Gastroesophageal sphincter (tissue), 4 donors: Measurements from ENCODE around the gene EXOSC7. TPM values are rescaled to one million over a fixed set of nuclear protein-coding genes. Genes with fewer than 3 reads are reported as not detected.

ENCODE experiments used
- ATAC-seq: fragments of 150-250 bp; one replicate; pipeline ENCODE4 v1.9.1; 2016; ENCODE audit warnings: mild to moderate bottlenecking, moderate library complexity
- H3K27ac ChIP-seq, 4 donors: fragments of 200-600 bp; sonication (generic) in 3 of 4; 1 replicate in 3 of 4; 2 replicates in 1 of 4; pipeline ENCODE4 v1.5.1; 2016 to 2019
- H3K27me3 ChIP-seq: fragments of 200-600 bp; sonication (generic); one replicate; pipeline ENCODE4 v1.5.1; 2019
- H3K36me3 ChIP-seq, 2 donors: fragments of 200-600 bp; sonication (generic); one replicate each; pipeline ENCODE4 v1.5.1; 2019; ENCODE audit warnings: control low read depth in 1 of 2
- H3K4me1 ChIP-seq, 3 donors: fragments of 200-600 bp; sonication (generic); 1 replicate in 2 of 3; 2 replicates in 1 of 3; pipeline ENCODE4 v1.5.1; 2016 to 2019; ENCODE audit warnings: control low read depth in 2 of 3
- H3K4me3 ChIP-seq, 2 donors: fragments of 200-600 bp; sonication (generic); one replicate each; pipeline ENCODE4 v1.5.1; 2019; ENCODE audit warnings: mild to moderate bottlenecking in 1 of 2, moderate library complexity in 1 of 2
- H3K9me3 ChIP-seq, 3 donors: fragments of 200-600 bp; sonication (generic); one replicate each; pipeline ENCODE4 v1.5.1; 2017 to 2019; ENCODE audit warnings: control low read depth in 2 of 3
- EP300 ChIP-seq: sonication (generic); formaldehyde crosslinking; IDR thresholded peaks from one replicate; pipeline ENCODE4 v1.6.1; 2017; ENCODE audit warnings: antibody characterized with exemption, mild to moderate bottlenecking
- POLR2A ChIP-seq, 2 donors: fragments of 450-650 bp; IDR thresholded peaks; one replicate each; pipeline ENCODE4 v1.6.1; 2017; ENCODE audit warnings: antibody characterized with exemption in 2 of 2, mild to moderate bottlenecking in 2 of 2, moderate library complexity in 1 of 2
- POLR2AphosphoS5 ChIP-seq: sonication (generic); formaldehyde crosslinking; IDR thresholded peaks from one replicate; pipeline ENCODE4 v1.6.1; 2017; ENCODE audit warnings: antibody characterized with exemption
- WGBS, 2 donors: methylation state at CpG; one replicate each; pipeline ENCODE4 v1.1.5; 2018; ENCODE audit warnings: low coverage in 1 of 2; 5-methylcytosine and 5-hydroxymethylcytosine counted together
- total RNA-seq, 4 donors: library from RNA; depleted of rRNA; stranded (reverse); fragments of >200 nt; gene quantifications; one replicate each; pipeline ENCODE4 v1.1.0, GENCODE V29; 2016
- TF ChIP-seq, protein P1 (sequence below), 4 experiments: fragments of 200-600 bp in 2 of 4; fragments of 450-650 bp in 2 of 4; sonication (generic) in 1 of 4; IDR thresholded peaks; one replicate each; pipeline ENCODE4 v1.5.1; 2017 to 2019; ENCODE audit warnings: antibody characterized with exemption in 4 of 4, mild to moderate bottlenecking in 2 of 4, moderate library complexity in 2 of 4

Gene EXOSC7
- total RNA-seq, 4 donors from 2014 or later: 40.6 to 52.8 (median 46.0) TPM

- H3K36me3 ChIP-seq: peaks cover 0 to 16% of the 10 kb centered on the region in 2 donors
- ATAC-seq: no peak
- TF ChIP-seq POLR2A (IDR thresholded peaks at IDR 0.05) (no peak), POLR2AphosphoS5 (no peak), EP300 (no peak)
- TF ChIP-seq, protein P1, sequence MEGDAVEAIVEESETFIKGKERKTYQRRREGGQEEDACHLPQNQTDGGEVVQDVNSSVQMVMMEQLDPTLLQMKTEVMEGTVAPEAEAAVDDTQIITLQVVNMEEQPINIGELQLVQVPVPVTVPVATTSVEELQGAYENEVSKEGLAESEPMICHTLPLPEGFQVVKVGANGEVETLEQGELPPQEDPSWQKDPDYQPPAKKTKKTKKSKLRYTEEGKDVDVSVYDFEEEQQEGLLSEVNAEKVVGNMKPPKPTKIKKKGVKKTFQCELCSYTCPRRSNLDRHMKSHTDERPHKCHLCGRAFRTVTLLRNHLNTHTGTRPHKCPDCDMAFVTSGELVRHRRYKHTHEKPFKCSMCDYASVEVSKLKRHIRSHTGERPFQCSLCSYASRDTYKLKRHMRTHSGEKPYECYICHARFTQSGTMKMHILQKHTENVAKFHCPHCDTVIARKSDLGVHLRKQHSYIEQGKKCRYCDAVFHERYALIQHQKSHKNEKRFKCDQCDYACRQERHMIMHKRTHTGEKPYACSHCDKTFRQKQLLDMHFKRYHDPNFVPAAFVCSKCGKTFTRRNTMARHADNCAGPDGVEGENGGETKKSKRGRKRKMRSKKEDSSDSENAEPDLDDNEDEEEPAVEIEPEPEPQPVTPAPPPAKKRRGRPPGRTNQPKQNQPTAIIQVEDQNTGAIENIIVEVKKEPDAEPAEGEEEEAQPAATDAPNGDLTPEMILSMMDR (IDR thresholded peaks at IDR 0.05): no peak
- H3K9me3 ChIP-seq: no peaks in the 10 kb centered on the region
- peak overlapping the region in 1 of 2 donors; percentile 44 for H3K4me3 ChIP-seq
- peak overlapping the region in 3 of 4 donors; percentile 77 to 81 (median 80) for H3K27ac ChIP-seq
- H3K27me3 ChIP-seq: no peaks in the 10 kb centered on the region
- WGBS, 2 donors: 23 to 35% methylated on average over 4 of the region's 4 CpGs
- H3K4me1 ChIP-seq: peaks cover 3 to 62% (median 52%) of the 10 kb centered on the region in 3 donors
Observed at GRCh38 chr3:45027441-45027840, 51.4 kb downstream of the EXOSC7 start.

DNA sequence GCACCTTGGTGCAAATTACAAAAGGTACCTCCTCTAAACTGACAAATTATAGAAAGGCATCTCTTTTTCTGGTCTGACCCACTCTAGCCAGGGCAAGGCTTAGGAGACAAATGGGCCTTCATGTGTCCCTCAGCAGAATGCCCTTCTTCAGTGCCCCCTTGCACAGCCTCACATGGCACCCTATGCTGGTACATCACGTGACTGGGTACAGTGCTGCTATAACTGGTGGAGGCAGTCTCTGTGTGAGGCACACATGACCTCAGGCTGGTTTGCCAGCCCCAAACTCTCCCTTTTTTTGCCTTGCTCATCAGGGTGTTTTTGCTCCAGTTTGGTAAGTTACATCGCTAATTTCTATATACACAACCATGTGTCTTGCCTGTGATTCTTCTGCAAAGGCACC, 53.2 kb downstream of the EXOSC7 start:
- H3K36me3 ChIP-seq: peaks cover 0 to 21% of the 10 kb centered on the region in 2 donors
- 83% methylated on average over 1 of the region's 2 CpGs; no CpG with 5 or more reads in 1 of the 2 donors for WGBS, 2 donors
- no peak for ATAC-seq
- no peaks in the 10 kb centered on the region for H3K27me3 ChIP-seq
- H3K27ac ChIP-seq: peak overlapping the region in 3 of 4 donors; percentile 69 to 80 (median 77)
- TF ChIP-seq POLR2A (IDR thresholded peaks at IDR 0.05) (no peak), POLR2AphosphoS5 (no peak), EP300 (no peak)
- TF ChIP-seq, protein P1 (IDR thresholded peaks at IDR 0.05): no peak
- H3K4me1 ChIP-seq: peaks cover 3 to 71% (median 52%) of the 10 kb centered on the region in 3 donors
- no peaks in the 10 kb centered on the region for H3K9me3 ChIP-seq
- no peak overlapping the region for H3K4me3 ChIP-seq

DNA sequence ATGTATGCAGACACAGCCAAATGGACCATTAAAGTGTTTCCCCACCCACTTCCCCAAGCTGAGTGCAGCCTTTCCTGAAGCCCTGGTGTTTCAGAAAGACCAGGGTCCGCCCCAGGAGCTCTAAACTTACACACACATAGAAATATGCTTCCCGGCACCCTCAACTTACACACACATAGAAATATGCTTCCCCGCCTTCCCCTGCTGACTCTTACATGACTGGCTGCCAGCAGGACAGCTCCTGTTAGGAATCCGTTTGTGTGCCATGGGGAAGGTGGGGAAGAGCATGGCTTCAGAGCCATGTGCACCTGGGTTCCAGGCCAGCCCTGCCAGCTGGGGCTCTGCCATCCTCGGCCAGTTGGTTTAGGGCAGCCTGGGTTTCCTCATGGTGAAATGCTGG, 53.6 kb downstream of the EXOSC7 start:
- no peaks in the 10 kb centered on the region for H3K27me3 ChIP-seq
- 13% methylated on average over 4 of the region's 5 CpGs; no CpG with 5 or more reads in 1 of the 2 donors for WGBS, 2 donors
- H3K4me3 ChIP-seq: no peak overlapping the region
- H3K36me3 ChIP-seq: peaks cover 0 to 21% of the 10 kb centered on the region in 2 donors
- peak overlapping the region in 3 of 4 donors; percentile 69 to 80 (median 77) for H3K27ac ChIP-seq
- peaks cover 3 to 71% (median 50%) of the 10 kb centered on the region in 3 donors for H3K4me1 ChIP-seq
- no peak for ATAC-seq
- TF ChIP-seq POLR2AphosphoS5 (peak; percentile 57), POLR2A (IDR thresholded peaks at IDR 0.05) (no peak), EP300 (no peak)
- no peaks in the 10 kb centered on the region for H3K9me3 ChIP-seq

GRCh38 chr3:45031531-45031930, 55.5 kb downstream of the EXOSC7 start:
- peaks cover 0 to 21% of the 10 kb centered on the region in 2 donors for H3K36me3 ChIP-seq
- WGBS, 2 donors: 100% methylated on average over 1 of the region's 3 CpGs; no CpG with 5 or more reads in 1 of the 2 donors
- peaks cover 0 to 71% (median 52%) of the 10 kb centered on the region in 3 donors for H3K4me1 ChIP-seq

GRCh38 chr3:45032113-45032512, 56.1 kb downstream of the EXOSC7 start:
- no peak overlapping the region for H3K27ac ChIP-seq
- H3K27me3 ChIP-seq: no peaks in the 10 kb centered on the region
- no peaks in the 10 kb centered on the region for H3K9me3 ChIP-seq
- peaks cover 0 to 71% (median 50%) of the 10 kb centered on the region in 3 donors for H3K4me1 ChIP-seq
- TF ChIP-seq EP300 (no peak), POLR2AphosphoS5 (no peak), POLR2A (IDR thresholded peaks at IDR 0.05) (no peak)
- TF ChIP-seq, protein P1 (IDR thresholded peaks at IDR 0.05): no peak
- 60 to 95% methylated on average over 1 to 2 of the region's 2 CpGs for WGBS, 2 donors
- no peak for ATAC-seq
- H3K4me3 ChIP-seq: no peak overlapping the region
- peaks cover 0 to 21% of the 10 kb centered on the region in 2 donors for H3K36me3 ChIP-seq

More at GRCh38 chr3:45031531-45031930, 55.5 kb downstream of the EXOSC7 start:
- TF ChIP-seq, protein P1 (IDR thresholded peaks at IDR 0.05): no peak
- TF ChIP-seq EP300 (no peak), POLR2AphosphoS5 (no peak), POLR2A (IDR thresholded peaks at IDR 0.05) (no peak)
- H3K4me3 ChIP-seq: no peak overlapping the region
- no peaks in the 10 kb centered on the region for H3K27me3 ChIP-seq
- H3K27ac ChIP-seq: no peak overlapping the region
- ATAC-seq: no peak
- no peaks in the 10 kb centered on the region for H3K9me3 ChIP-seq
